NCI-H1092 treated with DMSO at 0.1 percent for 48 hours (cell line): ENCODE measurements around the gene HELZ.
"Not testable (repeated sequence)": the region's sequence is repeated elsewhere in the genome, so short reads cannot be mapped to it uniquely, and the experiment has no call there.

ENCODE experiments used
- DNase-seq: peaks from one replicate; lab custom pipeline; 2025; lab: John Stamatoyannopoulos, UW

The HELZ gene

DNA sequence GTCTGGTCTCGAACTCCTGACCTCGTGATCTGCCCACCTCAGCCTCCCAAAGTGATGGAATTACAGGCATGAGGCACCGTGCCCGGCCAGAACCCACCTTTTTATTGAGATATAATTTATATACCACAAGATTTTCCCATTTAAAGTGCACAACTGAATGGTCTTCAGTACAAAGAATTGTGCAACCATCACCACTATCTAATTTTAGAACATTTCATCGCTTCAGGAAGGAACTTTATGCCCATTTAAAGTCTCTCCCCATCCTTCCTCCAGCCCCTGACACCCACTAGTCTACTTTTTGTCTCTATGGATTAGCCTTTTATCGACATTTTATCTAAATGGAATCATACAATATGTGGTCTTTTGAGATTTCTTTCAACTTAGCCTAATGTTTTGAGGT is 25.4 kb upstream of the HELZ start:
- no peak for DNase-seq

DNA sequence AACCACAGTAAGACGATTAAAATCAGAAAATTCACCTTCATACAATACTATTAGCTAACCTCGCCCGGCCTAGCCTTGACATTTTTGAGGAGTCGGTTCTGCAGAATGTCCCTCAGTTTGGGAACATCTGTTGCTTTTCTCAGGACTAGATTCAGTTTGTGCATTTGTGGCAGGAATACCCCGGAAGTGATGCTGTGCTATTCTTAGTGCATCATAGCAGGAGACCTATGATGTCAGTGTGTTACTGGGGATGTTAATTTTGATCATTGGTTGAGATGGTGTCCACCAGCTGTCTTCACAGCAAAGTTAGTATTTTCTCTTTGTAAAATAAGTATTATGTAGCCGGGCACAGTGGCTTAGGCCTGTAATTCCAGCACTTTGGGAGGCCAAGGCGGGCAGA is 21.5 kb upstream of the HELZ start:
- no peak for DNase-seq

DNA sequence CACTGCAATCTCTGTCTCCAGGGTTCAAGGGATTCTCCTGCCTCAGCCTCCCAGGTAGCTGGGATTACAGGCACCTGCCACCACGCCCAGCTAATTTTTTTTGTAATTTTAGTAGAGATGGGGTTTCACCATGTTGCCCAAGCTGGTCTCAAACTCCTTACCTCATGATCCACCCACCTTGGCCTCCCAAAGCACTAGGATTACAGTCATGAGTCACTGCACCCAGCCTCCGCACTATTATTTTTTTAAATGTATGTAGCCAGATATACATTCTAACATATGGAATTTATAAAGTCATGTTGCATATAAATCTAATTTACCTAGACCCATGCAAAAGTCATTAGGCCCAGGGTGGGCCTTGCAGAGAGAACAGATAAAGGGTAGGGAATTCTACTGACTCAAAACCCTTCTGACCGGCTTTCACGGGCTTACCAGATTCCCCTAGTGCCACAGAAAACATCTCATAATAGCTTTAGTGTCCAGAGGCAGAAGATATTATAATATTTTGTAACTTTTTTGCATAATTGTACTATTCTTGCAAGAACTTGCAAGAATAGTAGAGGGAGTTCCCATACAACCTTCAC is 20.5 kb upstream of the HELZ start:
- no peak for DNase-seq

DNA sequence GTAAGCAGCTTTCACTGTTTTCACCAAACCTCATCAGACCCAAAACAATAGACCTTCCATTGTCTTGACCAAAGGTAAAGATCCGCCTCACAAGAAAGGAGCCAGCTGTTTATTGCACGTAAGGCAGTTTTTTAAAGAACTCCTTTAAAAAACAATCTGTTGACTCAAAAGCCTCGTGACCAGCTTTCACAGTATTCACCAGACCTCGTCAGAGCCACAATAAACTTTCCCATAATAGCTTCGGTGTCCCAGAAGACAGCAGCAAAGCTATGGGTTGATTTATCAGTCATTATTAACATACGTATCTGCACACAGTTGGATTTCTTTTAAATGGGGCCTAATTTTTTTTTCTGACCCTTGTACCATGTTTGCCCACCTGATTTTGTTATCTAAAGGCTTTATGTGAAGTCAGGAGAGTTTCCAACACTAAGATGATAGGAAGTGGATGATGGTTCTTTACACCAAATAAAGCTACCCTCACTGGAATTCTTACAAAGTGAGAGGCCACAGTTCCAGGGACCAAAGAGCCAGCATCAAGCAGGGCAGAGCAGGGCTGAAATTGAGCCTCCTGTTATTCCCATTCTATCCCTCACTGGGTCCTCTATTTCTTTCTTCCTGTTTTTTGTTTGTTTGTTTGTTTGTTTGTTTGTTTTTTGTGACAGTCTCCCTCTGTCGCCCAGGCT is 17.6 kb upstream of the HELZ start:
- no peak for DNase-seq

DNA sequence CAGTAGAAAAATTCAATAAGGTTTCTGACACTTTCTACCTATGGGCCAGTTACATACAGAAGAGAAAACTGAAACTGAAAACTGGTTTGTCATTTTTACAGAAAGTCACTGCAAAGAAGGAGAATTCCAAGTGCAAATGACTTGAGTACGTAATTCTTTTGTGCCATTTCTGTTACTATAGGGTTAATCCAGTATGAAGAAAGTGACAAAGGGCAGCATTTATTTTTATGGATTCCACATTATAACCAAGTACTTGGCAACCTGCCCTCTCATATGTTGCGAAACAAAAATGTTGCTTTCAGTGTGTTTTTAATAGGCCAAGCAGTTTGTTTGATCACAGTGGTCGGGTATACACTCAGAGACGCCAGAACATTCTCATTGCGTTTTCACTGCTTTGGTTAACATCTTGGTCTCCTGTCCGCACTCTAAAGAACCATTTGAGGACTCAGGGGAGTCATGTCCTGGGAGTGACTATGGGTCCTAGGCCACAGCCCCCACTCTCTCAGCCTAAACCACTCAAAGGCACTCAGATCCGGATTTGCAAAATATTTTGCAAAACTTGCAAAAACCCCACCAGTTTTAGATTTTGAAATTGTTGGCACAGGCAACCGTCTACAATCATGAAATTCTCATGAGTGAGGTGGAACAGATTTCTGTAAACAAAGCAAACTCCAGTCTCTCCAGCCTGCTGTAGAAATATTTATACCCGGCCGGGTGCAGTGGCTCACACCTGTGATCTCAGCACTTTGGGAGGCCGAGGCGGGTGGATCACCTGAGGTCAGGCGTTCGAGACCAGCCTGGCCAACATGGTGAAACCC is 15.4 kb upstream of the HELZ start:
- no peak for DNase-seq

DNA sequence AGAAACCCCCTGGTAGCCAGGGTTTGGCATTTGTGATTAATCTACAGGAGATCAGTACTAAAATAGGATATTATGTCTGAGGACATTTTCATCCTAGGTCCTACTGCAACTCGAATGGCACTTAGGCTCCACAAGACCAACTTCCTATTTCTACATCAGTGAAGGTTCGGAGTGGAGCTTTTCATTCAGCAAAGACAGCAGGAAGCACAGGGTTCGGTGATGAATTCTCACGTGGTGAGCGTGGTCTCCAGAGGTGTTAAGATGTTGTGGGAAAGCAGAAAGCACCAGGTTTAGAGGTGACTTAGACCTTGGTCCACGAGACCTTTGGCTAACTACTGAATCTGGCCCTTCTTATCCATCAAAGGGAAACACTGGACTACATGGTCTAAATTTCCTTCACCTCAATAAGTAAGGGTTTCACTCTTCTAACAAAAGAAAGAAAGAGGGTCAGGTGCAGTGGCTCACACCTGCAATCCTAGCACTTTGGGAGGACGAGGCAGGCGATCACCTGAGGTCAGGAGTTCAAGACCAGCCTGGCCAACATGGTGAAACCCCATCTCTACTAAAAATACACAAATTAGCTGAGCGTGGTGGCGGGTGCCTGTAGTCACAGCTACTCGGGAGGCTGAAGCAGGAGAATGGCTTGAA is 13.9 kb upstream of the HELZ start:
- no peak for DNase-seq

DNA sequence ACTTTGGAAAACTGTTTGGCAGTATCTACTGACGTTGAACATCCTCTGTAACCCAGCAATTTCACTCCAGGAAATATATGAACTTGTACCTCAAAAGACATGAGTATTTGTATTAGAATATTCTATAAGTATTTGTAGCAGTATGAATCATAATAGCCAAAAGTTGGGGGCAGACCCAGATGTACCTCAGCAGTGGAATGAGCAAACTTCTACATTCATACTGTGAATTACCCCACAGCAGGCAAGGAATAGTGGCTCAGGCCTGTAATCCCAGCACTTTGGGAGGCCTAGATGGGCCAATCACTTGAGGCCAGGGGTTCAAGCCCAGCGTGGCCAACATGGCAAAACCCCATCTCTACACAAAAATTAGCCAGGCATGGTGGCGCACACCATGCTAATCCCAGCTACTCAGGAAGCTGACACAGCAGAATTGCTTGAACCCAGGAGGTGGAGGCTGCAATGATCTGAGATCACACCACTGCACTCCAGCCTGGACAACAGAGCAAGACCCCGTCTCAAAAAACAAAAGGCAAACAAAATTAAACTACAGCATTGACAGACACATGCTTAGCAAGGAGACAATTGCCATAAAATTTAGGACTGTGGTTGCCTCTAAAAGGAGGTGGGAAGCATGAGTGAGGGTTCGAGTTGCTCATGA is 11.2 kb upstream of the HELZ start:
- no peak for DNase-seq

DNA sequence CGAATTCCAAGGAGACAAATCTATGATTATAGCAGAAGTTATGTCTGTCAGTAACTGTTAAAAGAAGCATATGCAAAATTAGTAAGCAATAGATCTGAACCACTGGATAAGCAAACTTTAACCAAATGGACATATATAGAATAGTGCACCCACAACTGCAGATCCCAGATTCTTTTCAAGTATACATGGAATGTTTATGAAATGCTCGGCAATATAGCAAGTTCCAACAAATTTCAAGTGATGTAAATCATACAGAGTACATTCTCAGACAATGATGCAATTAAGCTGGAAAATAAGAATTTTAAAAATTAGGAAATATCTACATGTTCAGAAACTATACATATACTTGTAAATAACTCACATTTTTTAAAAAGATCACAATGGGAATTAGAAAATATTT is 8.4 kb upstream of the HELZ start:
- DNase-seq: no peak

DNA sequence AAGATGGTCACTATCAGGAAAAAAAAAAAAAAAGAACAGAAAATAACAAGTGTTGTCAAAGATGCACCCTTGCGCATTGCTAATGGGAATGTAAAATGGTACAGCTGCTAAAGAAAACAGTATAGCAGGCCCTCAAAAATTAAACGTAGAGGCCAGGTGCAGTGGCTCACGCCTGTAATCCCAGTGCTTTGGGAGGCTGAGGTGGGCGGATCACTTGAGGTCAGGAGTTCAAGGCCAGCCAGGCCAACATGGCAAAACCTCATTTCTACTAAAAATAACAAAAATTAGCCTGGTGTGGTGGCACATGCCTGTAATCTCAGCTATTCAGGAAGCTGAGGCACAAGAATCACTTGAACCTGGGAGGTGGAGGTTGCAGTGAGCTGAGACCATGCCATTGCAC is 6.6 kb upstream of the HELZ start:
- not testable (repeated sequence) for DNase-seq

DNA sequence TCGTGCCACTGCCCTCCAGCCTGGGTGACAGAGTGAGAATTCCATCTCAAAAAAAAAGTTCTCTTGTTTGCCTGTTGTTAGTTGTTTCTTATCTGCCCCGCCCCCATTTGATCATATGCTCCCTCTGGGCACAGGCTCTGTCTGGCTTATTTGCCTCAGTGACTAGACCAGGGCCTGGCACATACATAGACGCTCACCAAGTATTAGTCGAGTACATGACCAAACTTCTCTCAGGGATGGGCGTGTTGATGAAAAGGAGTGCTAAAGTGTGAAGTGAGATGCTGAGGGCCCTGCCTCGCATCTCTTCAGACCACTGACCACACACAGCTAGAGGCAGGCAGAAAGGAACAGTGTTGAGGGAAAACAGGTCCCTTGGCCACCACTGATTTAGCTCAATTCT is 3.3 kb upstream of the HELZ start:
- DNase-seq: no peak

DNA sequence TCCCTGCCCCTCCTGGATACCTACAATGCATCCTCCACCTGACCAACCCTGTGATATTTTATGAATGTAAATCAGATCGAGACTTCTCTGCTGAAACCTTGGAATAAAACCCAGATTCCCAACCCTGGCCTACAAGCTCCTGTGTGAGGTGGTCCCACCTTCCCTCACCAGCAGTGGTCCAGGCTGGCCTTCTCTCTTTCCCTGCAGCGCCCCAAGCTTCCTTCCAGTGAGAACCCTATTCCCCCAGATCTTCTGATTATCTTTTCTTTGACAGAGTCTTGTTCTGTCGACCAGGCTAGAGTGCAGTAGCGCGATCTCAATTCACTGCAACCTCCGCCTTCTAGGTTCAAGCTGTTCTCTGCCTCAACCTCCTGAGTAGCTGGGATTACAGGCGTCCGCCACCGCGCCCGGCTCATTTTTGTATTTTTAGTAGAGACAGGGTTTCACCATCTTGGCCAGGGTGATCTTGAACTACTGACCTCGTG is 2.5 kb upstream of the HELZ start:
- no peak for DNase-seq

DNA sequence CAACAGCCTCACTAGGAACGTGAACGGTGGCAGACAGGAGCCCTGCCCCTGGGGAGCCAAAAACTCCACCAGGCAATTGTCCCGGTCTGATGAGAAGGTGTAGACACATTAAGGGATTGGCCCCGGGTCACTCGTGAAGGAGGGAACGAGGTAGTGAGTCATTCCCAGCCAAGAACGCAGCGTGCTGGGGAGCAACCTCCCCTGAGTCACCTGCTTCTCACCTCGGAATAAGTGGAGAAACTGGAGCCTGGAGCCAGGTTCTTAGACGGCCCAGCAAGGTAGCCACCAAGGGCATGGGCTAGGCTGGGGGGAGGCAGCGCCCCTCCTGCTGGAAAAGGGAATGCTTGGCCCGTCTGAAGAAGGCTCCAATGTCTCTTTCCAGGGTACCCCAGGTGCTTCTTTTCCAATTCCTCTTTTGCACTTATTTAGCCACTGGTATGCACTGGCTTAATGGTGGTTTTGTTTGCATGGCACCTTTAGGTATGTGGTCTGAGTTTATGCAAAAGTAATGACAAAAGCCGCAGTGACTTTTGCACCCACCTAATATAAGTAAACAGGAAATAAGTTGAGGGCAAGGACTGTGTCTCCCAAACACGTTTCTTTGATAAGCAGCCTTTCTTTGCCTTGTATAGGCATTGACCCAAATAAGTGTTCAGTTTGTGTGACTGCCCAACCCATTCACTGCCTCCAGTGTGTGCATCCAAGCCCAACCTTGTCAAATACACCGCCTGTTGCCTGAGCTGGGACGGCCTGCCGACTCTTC is 1.8 kb upstream of the HELZ start:
- no peak for DNase-seq

DNA sequence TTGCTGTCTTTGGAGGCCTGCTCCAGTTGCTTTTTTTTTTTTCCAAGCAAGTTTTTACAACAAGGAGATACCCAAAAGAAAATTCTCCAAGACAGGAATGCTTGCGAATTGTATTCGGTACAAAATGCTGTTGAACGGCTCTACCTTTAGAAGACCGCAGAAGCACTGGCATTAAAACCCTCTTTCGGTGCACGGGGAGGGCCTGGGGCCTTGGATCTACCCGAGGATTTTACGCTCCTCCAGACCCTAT is 1.3 kb upstream of the HELZ start:
- peak; percentile 2 for DNase-seq

DNA sequence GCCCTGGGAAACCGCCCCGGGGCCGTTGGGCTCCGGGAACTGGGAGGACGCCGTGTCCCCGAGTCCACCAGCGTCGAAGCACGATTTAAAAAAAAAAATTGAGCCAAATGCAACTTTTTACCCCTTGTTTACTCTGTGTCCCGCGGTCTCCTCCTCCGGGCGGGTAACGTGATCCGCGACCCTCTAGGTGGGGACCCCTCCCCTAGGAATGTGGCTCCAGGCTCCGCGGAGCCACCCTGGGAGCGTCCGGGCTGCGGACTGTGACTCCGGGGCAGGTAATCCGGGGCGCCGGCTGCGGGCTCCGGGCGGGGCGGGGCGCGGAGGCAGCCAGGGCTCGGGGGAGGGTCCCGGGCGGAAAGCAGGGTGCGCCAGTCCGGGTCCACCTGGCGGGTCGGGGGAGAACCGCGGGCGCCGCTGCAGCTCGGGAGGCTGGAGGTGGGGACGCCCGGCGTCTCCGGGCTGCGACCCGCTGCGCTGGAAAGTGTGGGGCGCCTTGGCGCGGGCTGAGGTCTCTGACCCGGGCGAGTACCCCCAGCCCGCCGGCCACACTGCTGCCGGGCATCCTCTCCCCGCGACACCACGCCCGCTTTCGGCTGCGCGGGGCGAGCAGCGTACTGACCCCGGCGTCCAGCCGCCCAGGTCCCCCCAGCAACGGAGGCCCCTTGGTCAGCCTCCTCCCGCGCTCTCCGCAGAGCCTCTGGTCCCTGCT is 852 bp upstream of the HELZ start:
- DNase-seq: peak; percentile 9

DNA sequence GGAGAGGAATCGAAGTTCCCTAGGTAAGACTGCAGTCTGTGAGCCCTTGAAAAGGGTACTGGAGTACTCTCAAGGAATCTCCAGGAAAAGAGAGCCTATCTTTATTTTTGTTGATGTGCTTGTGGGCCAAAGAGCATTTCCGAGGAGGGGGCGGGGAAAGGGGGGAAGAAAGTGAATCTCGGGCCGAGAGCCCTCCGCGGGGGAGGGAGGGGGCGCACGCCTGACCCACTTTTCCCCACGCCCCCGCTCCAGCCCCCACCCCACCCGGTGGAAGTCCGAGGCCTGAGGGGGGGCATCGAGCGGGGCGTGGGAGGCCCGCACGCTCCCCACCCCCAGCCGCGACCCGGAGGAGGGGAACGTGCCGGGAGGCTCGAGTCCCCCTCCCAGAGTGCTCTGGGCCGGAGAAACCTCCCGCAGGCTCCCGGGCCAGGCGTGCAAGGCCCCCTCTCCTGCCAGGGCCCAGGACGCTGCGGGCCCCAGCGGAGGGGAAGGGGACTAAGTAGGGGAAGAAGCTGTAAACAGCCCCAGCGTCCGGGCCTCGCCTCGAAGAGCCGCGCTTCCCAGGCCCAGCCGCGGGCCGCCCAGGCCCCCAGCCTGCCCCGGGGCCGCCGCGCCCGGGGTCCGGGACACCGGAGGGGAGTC is 444 bp downstream of the HELZ start:
- DNase-seq: no peak

DNA sequence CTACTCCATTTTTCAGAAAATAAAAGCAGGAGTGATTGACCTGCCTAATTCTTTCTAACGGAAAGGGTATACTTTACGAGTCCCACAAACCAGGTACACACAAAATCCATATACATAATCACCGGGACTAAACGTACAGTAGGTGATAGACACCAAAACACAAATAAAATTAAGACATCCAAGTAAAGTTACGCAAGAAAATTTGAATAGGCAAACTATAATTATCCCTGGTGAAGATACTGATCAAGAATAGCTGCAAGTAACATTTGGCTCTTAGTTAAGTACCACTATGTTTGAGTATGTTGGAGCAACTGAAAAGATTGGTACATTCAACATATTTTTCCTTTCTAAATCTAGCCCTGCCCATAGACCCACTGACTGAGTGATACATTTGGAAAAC is 1.7 kb downstream of the HELZ start:
- no peak for DNase-seq

DNA sequence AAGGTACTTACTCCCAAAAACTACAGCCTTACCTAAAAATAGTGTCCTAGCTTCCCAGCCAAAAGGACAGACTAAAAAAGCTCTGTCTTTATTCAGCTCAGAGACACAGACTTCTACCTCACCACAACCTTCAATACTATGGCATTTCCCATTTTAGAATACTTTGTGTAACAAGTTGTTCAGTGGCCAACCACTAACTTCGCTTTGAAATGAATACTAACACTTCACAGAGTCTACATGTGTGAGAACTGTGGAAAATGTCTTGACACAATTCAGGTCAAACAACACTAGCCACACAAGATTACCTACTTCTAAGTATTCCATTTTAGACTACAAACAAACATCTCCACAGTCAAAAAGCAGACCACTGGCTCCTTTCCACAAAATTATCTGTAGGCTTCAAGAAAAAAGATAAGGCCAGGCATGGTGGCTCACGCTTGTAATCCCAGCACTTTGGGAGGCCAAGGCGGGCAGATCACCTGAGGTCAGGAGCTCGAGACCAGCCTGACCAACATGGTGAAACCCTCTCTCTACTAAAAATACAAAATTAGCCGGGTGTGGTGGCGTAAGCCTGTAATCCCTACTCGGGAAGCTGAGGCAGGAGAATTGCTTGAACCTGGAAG is 3.2 kb downstream of the HELZ start:
- DNase-seq: no peak

DNA sequence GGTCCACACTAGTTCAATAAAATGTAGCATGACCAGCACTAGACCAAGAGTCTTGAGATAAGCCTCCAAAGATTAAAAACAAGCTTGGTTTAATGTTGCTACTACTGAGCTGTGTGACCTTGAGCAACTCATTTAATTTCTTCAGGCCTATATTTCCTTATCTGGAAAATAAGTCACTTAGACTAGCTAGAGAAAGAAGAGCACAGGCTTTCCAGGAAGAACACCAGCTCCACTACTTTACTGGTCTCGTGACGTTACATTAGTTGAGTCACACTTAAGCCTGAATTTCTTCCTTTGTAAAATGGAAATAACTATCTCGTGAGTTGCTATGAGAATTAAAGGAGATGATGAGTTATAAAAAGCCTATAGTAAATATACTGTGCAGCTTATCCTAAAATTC is 5.4 kb downstream of the HELZ start:
- DNase-seq: no peak

DNA sequence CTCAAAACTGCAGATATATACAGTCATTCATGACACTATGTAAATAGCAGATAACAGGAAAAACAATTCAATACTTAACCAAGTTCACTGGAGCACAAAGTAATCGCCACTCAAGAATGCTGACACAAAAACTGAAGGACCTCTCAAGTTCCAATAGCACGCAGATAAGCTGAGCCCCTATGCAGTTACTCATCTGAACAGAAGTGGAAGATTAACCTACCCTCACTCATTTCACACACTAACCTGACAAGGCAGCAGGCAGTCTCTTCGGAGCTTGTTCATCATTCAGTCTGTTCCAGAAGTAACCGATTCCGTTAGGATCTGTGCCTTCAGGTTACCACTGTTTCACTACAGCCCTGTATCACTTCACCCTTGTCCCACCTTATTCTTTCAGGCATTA is 6.0 kb downstream of the HELZ start:
- no peak for DNase-seq

DNA sequence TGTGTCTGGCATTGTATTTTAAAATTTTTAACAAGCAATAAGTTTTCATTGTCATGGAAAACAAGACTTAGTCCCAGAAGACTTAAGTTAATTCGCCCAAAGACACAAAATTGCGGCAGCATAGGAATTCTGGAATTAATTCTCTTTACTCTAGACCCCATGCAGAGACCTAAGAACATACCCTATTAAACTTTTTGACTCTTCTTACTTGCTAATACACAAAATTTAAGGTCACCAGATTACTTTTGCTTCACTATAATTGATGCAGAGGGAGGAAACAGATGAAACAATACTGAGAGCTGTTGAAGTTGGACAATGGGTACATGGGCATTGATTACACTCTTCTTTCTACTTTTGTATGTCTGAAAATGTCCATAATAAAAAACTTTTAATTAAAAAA is 12.6 kb downstream of the HELZ start:
- DNase-seq: no peak
